GM18870 (cell line): ENCODE data around the gene EXD3.

Source experiments
- ATAC-seq: cut with Tn5 transposase; IDR thresholded peaks from one replicate; pipeline ENCODE4 v1.9.1; 2021; ENCODE audit warnings: moderate library complexity; ENCODE audit not compliant: unreplicated experiment

EXD3 gene

GRCh38 chr9:137276473-137277328, 146.3 kb downstream of the EXD3 start:
- no peak for ATAC-seq

DNA sequence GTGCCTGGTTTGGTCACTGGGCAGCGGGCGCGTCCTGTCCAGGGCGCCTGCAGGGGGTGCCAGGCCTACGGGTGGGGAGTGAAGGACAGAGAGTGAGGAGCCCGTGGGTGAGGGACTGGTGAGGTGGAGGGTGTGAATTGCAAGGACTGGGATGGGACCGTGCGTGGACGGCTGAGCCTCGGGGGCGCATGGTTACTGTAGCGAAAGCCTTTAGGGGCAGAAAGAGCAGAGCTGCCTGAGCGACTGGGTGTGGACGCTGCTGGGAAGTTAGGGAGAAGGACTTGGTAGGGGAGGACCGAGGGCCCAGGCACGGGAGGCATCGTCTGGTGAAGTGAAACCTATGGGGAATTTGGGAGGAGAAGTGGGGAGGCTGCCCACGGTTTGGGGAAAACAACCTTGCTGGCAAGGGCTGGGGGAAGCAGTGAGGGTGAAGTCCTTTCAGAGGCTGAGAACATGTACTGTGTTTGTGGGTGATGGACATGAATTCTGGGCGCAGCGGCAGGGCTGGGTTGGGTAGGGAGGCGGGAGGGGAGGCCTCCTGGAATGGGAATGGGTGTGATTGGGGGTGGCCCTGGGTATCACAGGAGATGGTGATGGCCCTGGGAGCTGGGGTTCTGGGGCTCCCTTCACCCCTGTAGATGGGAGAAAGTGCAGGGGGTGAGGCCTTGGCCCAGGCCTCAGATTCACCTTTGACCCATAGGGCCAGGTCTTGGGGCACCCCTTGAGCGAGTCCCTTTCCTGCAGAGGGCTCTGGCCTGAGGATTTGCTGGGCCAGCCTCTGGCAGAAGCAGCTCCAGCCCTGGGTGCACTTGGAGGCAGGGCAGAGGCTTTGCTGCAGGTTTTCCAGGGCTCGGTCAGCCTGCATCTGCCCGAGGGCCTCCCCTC, 147.1 kb downstream of the EXD3 start:
- ATAC-seq, result no peak

- no peak for ATAC-seq
Observed at GRCh38 chr9:137275203-137275587, 147.8 kb downstream of the EXD3 start.

DNA sequence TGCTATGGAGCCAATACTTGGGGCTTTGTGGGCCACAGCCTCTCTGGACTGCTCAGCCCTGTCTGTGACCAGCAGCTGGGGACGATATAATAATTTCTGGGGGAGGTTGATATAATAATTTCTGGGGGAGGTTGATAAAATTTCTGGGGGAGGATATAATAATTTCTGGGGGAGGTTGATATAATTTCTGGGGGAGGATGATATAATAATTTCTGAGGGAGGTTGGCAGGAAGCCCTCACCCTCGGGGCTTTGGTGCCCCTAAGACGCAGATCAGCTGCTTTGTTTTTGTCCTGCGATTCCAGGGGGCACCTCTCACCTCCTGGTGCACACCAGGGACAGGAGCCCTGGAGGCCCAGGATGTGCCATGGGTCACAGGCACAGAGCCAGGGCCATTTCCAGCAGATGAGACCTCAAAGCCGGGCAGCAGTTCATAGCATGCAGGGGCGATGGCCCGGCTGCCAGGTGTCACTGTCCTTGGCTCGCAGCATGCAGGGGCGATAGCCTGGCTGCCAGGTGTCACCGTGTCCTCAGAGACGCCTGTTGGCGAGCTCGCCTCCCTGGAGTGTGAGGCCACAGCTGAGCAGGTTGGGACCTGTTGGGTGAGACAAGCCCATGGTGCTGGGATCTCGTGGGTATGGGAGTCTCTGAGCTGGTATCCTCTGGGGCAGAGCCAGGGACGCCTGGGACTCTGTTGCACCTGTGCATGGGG, 149.2 kb downstream of the EXD3 start:
- ATAC-seq, result no peak

DNA sequence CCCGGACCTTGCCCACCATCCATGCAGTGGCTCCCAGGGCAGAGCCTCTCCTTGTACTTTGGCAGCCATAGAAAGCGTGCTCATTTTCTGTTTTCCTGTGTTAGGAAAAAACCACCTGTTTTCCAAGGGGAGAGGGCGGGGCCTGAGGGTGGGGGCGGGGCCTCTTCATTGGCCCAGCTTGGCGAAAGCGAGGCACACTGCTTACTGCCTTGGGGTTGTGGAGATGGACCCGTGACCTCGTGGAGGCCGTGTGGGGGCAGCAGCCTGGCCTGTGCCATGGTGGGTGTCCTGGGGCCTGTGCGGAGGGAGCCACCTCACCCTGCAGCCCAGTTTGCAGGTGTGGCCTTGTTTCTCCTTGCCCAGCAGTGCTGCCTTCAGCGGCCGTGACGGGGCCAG, 149.9 kb downstream of the EXD3 start:
- ATAC-seq, result no peak

DNA sequence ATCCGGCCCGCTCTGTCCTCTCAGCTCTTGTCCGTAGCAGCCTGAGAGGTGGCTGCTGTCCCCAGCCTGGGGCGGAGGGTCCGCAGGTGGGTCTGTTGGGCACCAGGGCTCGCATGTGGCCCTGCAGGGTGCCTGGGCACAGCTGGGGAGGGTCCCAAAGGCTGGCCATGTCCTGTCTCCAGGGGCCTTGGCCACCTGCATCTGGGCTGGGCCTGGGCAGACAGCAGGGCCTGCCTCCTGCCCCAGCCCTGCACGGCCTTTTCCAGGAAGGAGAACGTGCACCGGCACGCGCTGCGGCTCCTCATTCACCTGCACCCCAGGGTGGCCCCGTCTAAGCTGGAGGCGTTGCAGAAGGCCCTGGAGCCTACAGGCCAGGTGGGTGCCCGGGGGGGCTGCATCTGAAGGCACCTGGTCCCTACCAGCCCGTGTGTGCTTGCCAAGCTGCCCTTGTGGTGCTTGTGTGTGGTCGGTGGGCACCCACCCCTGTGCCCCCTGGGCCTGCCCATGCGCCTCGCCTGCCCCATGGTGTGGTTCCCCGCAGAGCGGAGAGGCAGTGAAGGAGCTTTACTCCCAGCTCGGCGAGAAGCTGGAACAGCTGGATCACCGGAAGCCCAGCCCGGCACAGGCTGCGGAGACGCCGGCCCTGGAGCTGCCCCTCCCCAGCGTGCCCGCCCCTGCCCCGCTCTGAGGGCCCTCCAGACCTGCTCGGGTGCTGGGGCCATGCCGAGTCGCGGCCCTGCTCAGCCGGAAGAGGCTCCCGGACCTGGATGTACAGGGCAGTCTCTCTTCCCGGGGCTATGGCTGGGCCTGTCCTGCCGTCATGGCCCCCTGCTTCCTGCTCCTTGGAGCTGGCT, 150.5 kb downstream of the EXD3 start:
- no peak for ATAC-seq

GRCh38 chr9:137271696-137272076, 151.3 kb downstream of the EXD3 start:
- no peak for ATAC-seq

DNA sequence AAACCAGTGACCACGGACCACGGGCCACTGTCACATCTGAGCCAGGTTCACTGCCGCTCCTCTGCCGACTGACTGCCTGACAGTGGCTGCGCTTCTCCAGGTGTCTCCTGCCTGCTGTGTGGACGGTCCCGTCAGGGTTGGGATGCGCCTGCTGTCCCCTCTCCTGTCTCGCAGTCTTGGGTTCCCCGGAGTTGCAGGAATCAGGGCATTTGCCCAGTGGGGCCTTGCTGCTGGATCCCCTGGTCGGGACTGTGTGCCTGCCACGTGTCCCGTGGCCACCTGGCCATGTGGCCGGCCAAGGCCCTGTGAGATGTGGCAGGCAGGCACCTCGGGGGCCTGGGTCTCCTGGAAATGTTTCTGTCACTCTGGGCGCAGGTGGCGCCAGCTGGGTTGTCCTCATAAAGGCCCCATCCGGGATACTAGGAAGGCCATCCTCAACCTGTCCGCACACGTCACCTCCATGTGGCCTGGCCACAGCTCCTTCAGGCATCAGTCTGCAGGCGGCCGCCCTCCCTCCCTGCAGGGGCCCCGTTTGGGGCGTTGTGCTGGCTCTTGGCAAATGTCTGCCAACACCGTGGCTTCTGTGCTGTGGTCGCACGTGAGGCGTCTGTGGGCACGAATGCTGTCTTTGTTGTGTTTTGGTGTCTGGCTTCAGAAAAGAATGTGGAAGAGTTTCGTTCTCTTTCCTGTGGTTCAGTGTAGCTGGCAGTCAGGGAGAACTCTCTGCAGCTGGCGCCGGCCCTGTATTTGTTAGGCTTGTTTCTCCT, 151.8 kb downstream of the EXD3 start:
- no peak for ATAC-seq

DNA sequence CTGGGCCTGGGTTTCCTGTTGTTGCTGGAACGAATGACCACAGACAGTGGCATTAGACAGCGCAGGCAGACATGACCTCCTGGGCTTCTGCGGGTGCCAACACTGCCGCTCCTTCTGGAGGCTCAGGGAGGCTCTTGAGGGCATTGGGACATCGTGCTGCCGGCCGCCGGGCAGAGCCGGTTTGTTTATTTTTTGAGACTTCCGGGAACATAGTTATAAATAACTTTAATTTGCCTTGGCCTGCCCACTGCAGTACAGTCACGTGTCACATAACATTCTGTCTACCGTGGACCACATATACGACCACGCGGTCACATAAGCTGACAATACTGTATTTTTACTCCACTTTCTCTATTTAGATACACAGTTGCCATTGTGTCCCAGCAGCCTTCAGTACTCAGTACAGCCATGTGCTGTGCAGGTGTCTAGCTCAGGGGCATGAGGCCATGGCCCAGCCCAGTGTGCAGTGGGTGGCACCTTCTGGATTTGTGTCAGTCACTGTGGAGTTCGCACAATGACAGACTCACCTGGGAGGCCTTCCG, 153.7 kb downstream of the EXD3 start:
- ATAC-seq, result no peak

DNA sequence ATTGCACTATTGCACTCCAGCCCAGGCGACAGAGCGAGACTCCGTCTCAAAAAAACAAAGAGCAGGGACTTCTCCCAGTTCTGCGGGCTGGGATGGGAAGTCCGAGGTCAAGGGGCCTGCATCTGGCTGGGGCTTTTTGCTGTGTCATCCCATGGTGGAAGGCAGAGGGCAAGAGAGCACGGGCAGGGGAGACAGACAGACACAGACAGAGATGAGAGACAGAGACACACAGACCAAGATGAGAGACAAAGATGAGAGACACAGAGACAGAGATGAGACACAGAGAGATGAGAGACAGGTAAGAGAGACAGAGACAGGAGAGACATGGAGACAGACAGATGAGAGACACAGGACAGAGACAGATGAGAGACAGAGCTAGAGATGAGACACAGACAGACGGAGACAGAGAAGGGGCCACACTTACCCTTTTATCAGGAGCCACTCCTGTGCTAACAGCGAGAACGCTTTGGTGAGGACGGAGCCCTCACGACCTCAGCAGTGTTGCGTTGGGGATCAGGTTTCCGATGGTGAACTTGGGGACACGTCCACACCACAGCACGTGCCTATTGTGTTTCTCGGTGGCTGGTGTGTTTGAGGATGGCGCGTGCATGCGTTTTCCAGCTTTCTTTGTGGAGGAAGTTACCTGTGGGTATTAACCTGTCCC, 154.3 kb downstream of the EXD3 start:
- ATAC-seq, result no peak

DNA sequence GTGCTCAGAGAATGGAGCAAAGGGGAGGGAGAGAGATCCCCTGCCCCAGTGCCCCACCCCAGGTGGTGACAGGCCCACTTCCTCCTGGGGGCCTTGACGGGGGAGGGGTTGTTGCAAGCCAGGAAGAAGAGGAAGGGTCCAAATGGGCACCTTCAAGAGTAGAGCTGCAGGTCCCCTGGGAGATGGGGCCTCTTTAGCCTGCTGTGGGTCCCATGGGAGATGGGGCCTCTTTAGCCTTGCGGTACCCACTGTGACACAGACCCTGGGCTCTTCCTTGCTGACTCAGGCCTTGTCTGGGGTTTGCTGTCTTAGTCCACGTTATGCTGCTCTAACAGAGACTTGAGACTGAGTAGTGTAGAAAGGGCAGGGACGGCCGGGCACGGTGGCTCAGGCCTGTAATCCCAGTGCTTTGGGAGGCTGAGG, 155.0 kb downstream of the EXD3 start:
- no peak for ATAC-seq

- ATAC-seq, result no peak
Observed at GRCh38 chr9:137266585-137267453, 156.1 kb downstream of the EXD3 start.

- ATAC-seq, result no peak
Observed at GRCh38 chr9:137266162-137266527, 156.8 kb downstream of the EXD3 start.

GRCh38 chr9:137265496-137266161, 157.3 kb downstream of the EXD3 start:
- ATAC-seq, result no peak

GRCh38 chr9:137264067-137264466, 158.9 kb downstream of the EXD3 start:
- no peak for ATAC-seq

DNA sequence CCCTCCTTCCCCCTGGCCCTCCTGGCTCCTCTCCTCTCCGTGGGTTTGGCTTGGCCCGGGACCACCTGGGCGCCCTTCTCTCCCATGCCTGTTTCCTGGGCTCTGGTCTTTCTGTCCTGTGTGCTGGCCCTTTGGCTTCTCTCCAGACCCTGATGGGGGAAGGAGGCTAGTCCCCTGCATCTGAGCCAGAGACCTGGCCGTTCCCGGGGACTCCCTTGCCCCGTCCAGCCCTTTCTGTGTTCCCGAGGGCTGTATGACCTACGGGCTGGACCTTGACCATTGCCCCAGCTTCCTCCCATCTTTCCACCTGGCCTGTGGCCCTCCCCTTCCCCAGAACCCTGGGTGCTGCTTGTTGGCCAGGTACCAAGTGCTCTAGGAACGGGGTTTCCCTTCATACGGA, 159.5 kb downstream of the EXD3 start:
- ATAC-seq, result no peak

GRCh38 chr9:137262909-137263285, 160.1 kb downstream of the EXD3 start:
- ATAC-seq, result no peak
